PC-3 (cell line): ENCODE data around the gene REXO1. TPM values are rescaled to one million over a fixed set of nuclear protein-coding genes. Genes with fewer than 3 reads are reported as not detected.

Experiments
- ATAC-seq: fragments of 200-7000 bp; cut with Tn5 transposase; 2 replicates; pipeline ENCODE4 v1.9.1; 2020; ENCODE audit warnings: mild to moderate bottlenecking, moderate library complexity
- BruUV-seq: library from RNA; stranded (reverse); fragments of 400-500 nt; replicated peaks from 2 replicates; lab custom pipeline; 2021; lab: Mats Ljungman, UMichigan
- CTCF ChIA-PET: fragments of 300-600 bp; sonication (Branson Sonifier 250); formaldehyde crosslinking; loops from one replicate; lab custom pipeline; 2022; ENCODE audit warnings: antibody characterized with exemption; lab: Charles Lee
- POLR2A ChIA-PET: fragments of 300-600 bp; sonication (Branson Sonifier 250); formaldehyde crosslinking; loops from one replicate; lab custom pipeline; 2022; ENCODE audit warnings: antibody characterized with exemption; ENCODE audit not compliant: unreplicated experiment; lab: Charles Lee
- DNase-seq: peaks from one replicate; pipeline ENCODE4 v3.0.0-alpha.2; 2015
- H2AFZ ChIP-seq: fragments of 300-600 bp; sonication (generic); 2 replicates; pipeline ENCODE4 v1.6.0; 2016; ENCODE audit warnings: antibody characterized with exemption, low read length
- H3F3A ChIP-seq: fragments of 300-600 bp; sonication (generic); one replicate; pipeline ENCODE4 v1.6.0; 2017; ENCODE audit warnings: antibody characterized with exemption, low read length, control low read depth, mild to moderate bottlenecking; ENCODE audit not compliant: unreplicated experiment
- H3K27ac ChIP-seq: fragments of 300-600 bp; sonication (generic); 2 replicates; pipeline ENCODE4 v1.5.1; 2016; ENCODE audit warnings: mild to moderate bottlenecking, low read length
- H3K27me3 ChIP-seq: fragments of 300-600 bp; sonication (generic); 2 replicates; pipeline ENCODE4 v1.6.1; 2016; ENCODE audit warnings: low read length, mixed read lengths
- H3K36me3 ChIP-seq: fragments of 300-600 bp; sonication (generic); 2 replicates; pipeline ENCODE4 v1.6.1; 2016; ENCODE audit warnings: low read depth, mixed run types, low read length, mixed read lengths
- H3K4me1 ChIP-seq: fragments of 300-600 bp; sonication (generic); 2 replicates; pipeline ENCODE4 v1.5.1; 2016; ENCODE audit warnings: low read length; ENCODE audit not compliant: insufficient read depth
- H3K4me2 ChIP-seq: fragments of 300-600 bp; sonication (generic); 2 replicates; pipeline ENCODE4 v1.6.0; 2016; ENCODE audit warnings: low read length
- H3K4me3 ChIP-seq: fragments of 300-600 bp; sonication (generic); 2 replicates; pipeline ENCODE4 v1.5.1; 2016; ENCODE audit warnings: mild to moderate bottlenecking, low read length, mixed read lengths
- H3K79me2 ChIP-seq: fragments of 300-600 bp; sonication (generic); 2 replicates; pipeline ENCODE4 v1.6.1; 2017; ENCODE audit warnings: low read length, mixed read lengths
- H3K9ac ChIP-seq: fragments of 300-600 bp; sonication (generic); 2 replicates; pipeline ENCODE4 v1.6.0; 2016; ENCODE audit warnings: mild to moderate bottlenecking, low read length
- H3K9me2 ChIP-seq: fragments of 300-600 bp; sonication (generic); replicated peaks from 2 replicates; pipeline ENCODE4 v1.6.1; 2016; ENCODE audit warnings: mixed run types, low read length, mixed read lengths
- H3K9me3 ChIP-seq: fragments of 300-600 bp; sonication (generic); 2 replicates; pipeline ENCODE4 v1.6.1; 2016; ENCODE audit warnings: low read length, mixed read lengths
- H4K20me1 ChIP-seq: fragments of 300-600 bp; sonication (generic); 2 replicates; pipeline ENCODE4 v1.6.1; 2016; ENCODE audit warnings: low read length, mixed read lengths
- CTCF ChIP-seq: fragments of 300-600 bp; sonication (generic); conservative IDR thresholded peaks from 2 replicates; pipeline ENCODE4 v1.5.1; 2017; ENCODE audit warnings: antibody characterized with exemption, low read depth, mild to moderate bottlenecking, low read length
- EZH2 ChIP-seq: fragments of 300-600 bp; sonication (generic); IDR thresholded peaks from one replicate; pipeline ENCODE4 v1.6.1; 2017; ENCODE audit warnings: antibody characterized with exemption, mild to moderate bottlenecking, low read length; ENCODE audit not compliant: unreplicated experiment
- EZH2phosphoT487 ChIP-seq: fragments of 300-600 bp; sonication (generic); IDR thresholded peaks from 2 replicates; pipeline ENCODE4 v1.6.1; 2018; ENCODE audit warnings: mild to moderate bottlenecking, antibody characterized with exemption, low read length, borderline replicate concordance
- intact Hi-C: fragments of 100-400 bp; cut with micrococcal nuclease; formaldehyde crosslinking; loops from 2 replicates; pipeline ENCODE4 v1.9.0; 2023
- total RNA-seq: library from RNA; depleted of rRNA; stranded (reverse); fragments of >200 nt; gene quantifications from 2 replicates; pipeline ENCODE4 v1.2.3, GENCODE V29; 2014

REXO1 gene
- total RNA-seq, 1 experiment from 2014 or later, result 21.4 TPM

- no TSS peak for BruUV-seq
- no peaks in the 10 kb centered on the region for H3F3A ChIP-seq
- H3K36me3 ChIP-seq, result no peaks in the 10 kb centered on the region
- TF ChIP-seq EZH2phosphoT487 (no peak), EZH2 (no peak), CTCF (no peak)
- H3K4me1 ChIP-seq, result peaks cover 2% of the 10 kb centered on the region
- H2AFZ ChIP-seq, result no peak overlapping the region
- no peak for DNase-seq
- ChIA-PET POLR2A (no interaction called here), CTCF (no interaction called here)
- H3K4me3 ChIP-seq, result no peak overlapping the region
- H4K20me1 ChIP-seq, result peaks cover 8% of the 10 kb centered on the region; the same call in 1 of the 2 replicates
- peaks cover 39% of the 10 kb centered on the region for H3K79me2 ChIP-seq
- intact Hi-C loops, result no loop called here
- ATAC-seq, result no peak
- no peak overlapping the region for H3K9ac ChIP-seq
- H3K9me3 ChIP-seq, result no peaks in the 10 kb centered on the region
- no peak overlapping the region for H3K4me2 ChIP-seq
- H3K27me3 ChIP-seq, result no peaks in the 10 kb centered on the region
- no peaks in the 10 kb centered on the region for H3K9me2 ChIP-seq
- no peak overlapping the region for H3K27ac ChIP-seq
Measured at GRCh38 chr19:1851654-1852580, 3.6 kb upstream of the REXO1 start.

GRCh38 chr19:1850809-1851653 is 2.7 kb upstream of the REXO1 start:
- H3K4me2 ChIP-seq, result no peak overlapping the region
- peaks cover 42% of the 10 kb centered on the region for H3K79me2 ChIP-seq
- BruUV-seq, result no TSS peak
- no peaks in the 10 kb centered on the region for H3K36me3 ChIP-seq
- peak; percentile 31 for TF ChIP-seq CTCF
- TF ChIP-seq EZH2phosphoT487, result no peak
- no peak overlapping the region for H3K4me3 ChIP-seq
- H3K27me3 ChIP-seq, result no peaks in the 10 kb centered on the region
- H3K9me3 ChIP-seq, result no peaks in the 10 kb centered on the region
- peak; percentile 30 for DNase-seq
- H2AFZ ChIP-seq, result no peak overlapping the region
- H3K9ac ChIP-seq, result no peak overlapping the region
- POLR2A ChIA-PET, result no interaction called here
- no peak overlapping the region for H3K27ac ChIP-seq
- peaks cover 8% of the 10 kb centered on the region for H3K4me1 ChIP-seq
- ATAC-seq, result no peak
- H3K9me2 ChIP-seq, result no peaks in the 10 kb centered on the region
- CTCF ChIA-PET, result no interaction called here
- H4K20me1 ChIP-seq, result peaks cover 15% of the 10 kb centered on the region; the same call in 1 of the 2 replicates
- intact Hi-C loops, result no loop called here
- no peaks in the 10 kb centered on the region for H3F3A ChIP-seq
